ENCODE results near the gene SH3RF3.
"Not testable (repeated sequence)": the region's sequence is repeated elsewhere in the genome, so short reads cannot be mapped to it uniquely, and the experiment has no call there.

The SH3RF3 gene

GRCh38 chr2:109155553-109156451 is 26.8 kb downstream of the SH3RF3 start:
- DNase-seq (ENCODE audit: low read depth in 1 of 2, low spot score in 1 of 2) = no peak

- DNase-seq (ENCODE audit: low read depth in 1 of 2, low spot score in 1 of 2) = no peak
These were observed 28.6 kb downstream of the SH3RF3 start for GRCh38 chr2:109157563-109158105.

GRCh38 chr2:109158237-109158636 is 29.2 kb downstream of the SH3RF3 start:
- no peak for DNase-seq (ENCODE audit: low read depth in 1 of 2, low spot score in 1 of 2)

- DNase-seq (ENCODE audit: low read depth in 1 of 2, low spot score in 1 of 2) = no peak
These were observed 30.1 kb downstream of the SH3RF3 start for GRCh38 chr2:109159096-109159495.

GRCh38 chr2:109160714-109161440 is 31.9 kb downstream of the SH3RF3 start:
- no peak for DNase-seq (ENCODE audit: low read depth in 1 of 2, low spot score in 1 of 2)

GRCh38 chr2:109162367-109162766 is 33.4 kb downstream of the SH3RF3 start:
- DNase-seq (ENCODE audit: low read depth in 1 of 2, low spot score in 1 of 2) = not testable (repeated sequence)

- no peak for DNase-seq (ENCODE audit: low read depth in 1 of 2, low spot score in 1 of 2)
These were observed 34.0 kb downstream of the SH3RF3 start for GRCh38 chr2:109162999-109163398.

- DNase-seq (ENCODE audit: low read depth in 1 of 2, low spot score in 1 of 2) = no peak
These were observed 35.3 kb downstream of the SH3RF3 start for GRCh38 chr2:109164311-109164710.

GRCh38 chr2:109164739-109165221 is 35.8 kb downstream of the SH3RF3 start:
- no peak for DNase-seq (ENCODE audit: low read depth in 1 of 2, low spot score in 1 of 2)

GRCh38 chr2:109166811-109167210 is 37.8 kb downstream of the SH3RF3 start:
- DNase-seq (ENCODE audit: low read depth in 1 of 2, low spot score in 1 of 2) = no peak

GRCh38 chr2:109168086-109168485 is 39.1 kb downstream of the SH3RF3 start:
- no peak for DNase-seq (ENCODE audit: low read depth in 1 of 2, low spot score in 1 of 2)

GRCh38 chr2:109168716-109169115 is 39.7 kb downstream of the SH3RF3 start:
- no peak for DNase-seq (ENCODE audit: low read depth in 1 of 2, low spot score in 1 of 2)

- DNase-seq (ENCODE audit: low read depth in 1 of 2, low spot score in 1 of 2) = no peak
These were observed 41.6 kb downstream of the SH3RF3 start for GRCh38 chr2:109170645-109171044.

- DNase-seq (ENCODE audit: low read depth in 1 of 2, low spot score in 1 of 2) = no peak
These were observed 42.7 kb downstream of the SH3RF3 start for GRCh38 chr2:109171444-109172334.

- DNase-seq (ENCODE audit: low read depth in 1 of 2, low spot score in 1 of 2) = no peak
These were observed 43.6 kb downstream of the SH3RF3 start for GRCh38 chr2:109172556-109173105.

- no peak for DNase-seq (ENCODE audit: low read depth in 1 of 2, low spot score in 1 of 2)
These were observed 44.5 kb downstream of the SH3RF3 start for GRCh38 chr2:109173311-109174171.

- DNase-seq (ENCODE audit: low read depth in 1 of 2, low spot score in 1 of 2) = no peak
These were observed 45.2 kb downstream of the SH3RF3 start for GRCh38 chr2:109174214-109174613.

- DNase-seq (ENCODE audit: low read depth in 1 of 2, low spot score in 1 of 2) = no peak
These were observed 45.8 kb downstream of the SH3RF3 start for GRCh38 chr2:109174626-109175349.

GRCh38 chr2:109175350-109175678 is 46.3 kb downstream of the SH3RF3 start:
- no peak for DNase-seq (ENCODE audit: low read depth in 1 of 2, low spot score in 1 of 2)

All from activated CD4-positive, alpha-beta T cell treated with anti-CD3 and anti-CD28 coated beads, Interleukin-2, amount 50 U/mL, for 24 hours (primary cell).